HG03139 (cell line): Measurements from ENCODE around the gene PTTG1IP.
"Not testable (repeated sequence)": the region's sequence is repeated elsewhere in the genome, so short reads cannot be mapped to it uniquely, and the experiment has no call there.

Experiments
- ATAC-seq: cut with Tn5 transposase; IDR thresholded peaks from one replicate; pipeline ENCODE4 v1.9.1; 2021; ENCODE audit not compliant: unreplicated experiment

Gene PTTG1IP

GRCh38 chr21:44846224-44846484, 27.3 kb downstream of the PTTG1IP start:
- ATAC-seq = no peak

- ATAC-seq = no peak
Observed at GRCh38 chr21:44845418-44846223, 27.9 kb downstream of the PTTG1IP start.

- no peak for ATAC-seq
Observed at GRCh38 chr21:44844256-44844655, 29.2 kb downstream of the PTTG1IP start.

GRCh38 chr21:44842721-44843445, 30.6 kb downstream of the PTTG1IP start:
- ATAC-seq = no peak

GRCh38 chr21:44842087-44842486, 31.4 kb downstream of the PTTG1IP start:
- no peak for ATAC-seq

- no peak for ATAC-seq
Observed at GRCh38 chr21:44840771-44841170, 32.7 kb downstream of the PTTG1IP start.

- ATAC-seq = no peak
Observed at GRCh38 chr21:44838951-44839350, 34.5 kb downstream of the PTTG1IP start.

- no peak for ATAC-seq
Observed at GRCh38 chr21:44838039-44838895, 35.2 kb downstream of the PTTG1IP start.

GRCh38 chr21:44837537-44837936, 36.0 kb downstream of the PTTG1IP start:
- ATAC-seq = no peak

- no peak for ATAC-seq
Observed at GRCh38 chr21:44836666-44837471, 36.6 kb downstream of the PTTG1IP start.

GRCh38 chr21:44836349-44836665, 37.2 kb downstream of the PTTG1IP start:
- no peak for ATAC-seq

- no peak for ATAC-seq
Observed at GRCh38 chr21:44835647-44835973, 37.9 kb downstream of the PTTG1IP start.

GRCh38 chr21:44834951-44835646, 38.4 kb downstream of the PTTG1IP start:
- ATAC-seq = no peak

GRCh38 chr21:44834231-44834950, 39.1 kb downstream of the PTTG1IP start:
- no peak for ATAC-seq

GRCh38 chr21:44833663-44834062, 39.8 kb downstream of the PTTG1IP start:
- no peak for ATAC-seq

- ATAC-seq = not testable (repeated sequence)
Observed at GRCh38 chr21:44832516-44833255, 40.8 kb downstream of the PTTG1IP start.

GRCh38 chr21:44831227-44831860, 42.1 kb downstream of the PTTG1IP start:
- no peak for ATAC-seq

GRCh38 chr21:44829507-44830092, 43.9 kb downstream of the PTTG1IP start:
- no peak for ATAC-seq
